A549 (cell line): ENCODE data around the gene KRTAP5-4. TPM values are rescaled to one million over a fixed set of nuclear protein-coding genes. Genes with fewer than 3 reads are reported as not detected.
"Not testable (repeated sequence)": the region's sequence is repeated elsewhere in the genome, so short reads cannot be mapped to it uniquely, and the experiment has no call there.

Experiments used
- ATAC-seq, 2 experiments: fragments of 200-7000 bp in 1 of 2; fragments of >200 bp in 1 of 2; cut with Nextera tagmentation in 1 of 2; cut with Tn5 transposase in 1 of 2; 3 replicates each; pipeline versions ENCODE4 v1.8.0 to v1.9.1; 2018 to 2020; ENCODE audit warnings: mild to moderate bottlenecking in 1 of 2, moderate library complexity in 1 of 2
- CTCF ChIA-PET: fragments of 300-600 bp; sonication (Branson Sonifier 250); formaldehyde crosslinking; extraction: SDS; loops from one replicate; lab custom pipeline; 2021; ENCODE audit warnings: antibody characterized with exemption, inconsistent platforms; lab: Yijun Ruan, JAX
- POLR2A ChIA-PET: fragments of 350-600 bp; formaldehyde crosslinking; extraction: SDS; loops from one replicate; lab custom pipeline; 2021; ENCODE audit warnings: antibody characterized with exemption, inconsistent platforms; lab: Yijun Ruan, JAX
- DNase-seq, 2 experiments: peaks; one replicate each; pipeline versions ENCODE4 v3.0.0 to v3.0.0-alpha.2; 2011 to 2016; ENCODE audit warnings: low read depth in 1 of 2, low spot score in 1 of 2
- FAIRE-seq: peaks from 2 replicates; lab custom pipeline; 2011; peaks lifted over from hg19 to GRCh38; lab: Jason Lieb, UNC
- H3K27ac ChIP-seq, 2 experiments: fragments of >200 bp; sonication (Bioruptor Twin); formaldehyde crosslinking; 3 replicates each; pipeline ENCODE4 v1.5.1; 2016 to 2017
- H3K4me1 ChIP-seq: fragments of >200 bp; sonication (Bioruptor Twin); formaldehyde crosslinking; 3 replicates; pipeline ENCODE4 v1.6.1; 2016
- H3K4me2 ChIP-seq: fragments of >200 bp; sonication (Bioruptor Twin); formaldehyde crosslinking; 3 replicates; pipeline ENCODE4 v1.6.1; 2016
- H3K4me3 ChIP-seq: fragments of >200 bp; sonication (Bioruptor Twin); formaldehyde crosslinking; 3 replicates; pipeline ENCODE4 v1.5.1; 2016
- H3K9me3 ChIP-seq: fragments of >200 bp; sonication (Bioruptor Twin); formaldehyde crosslinking; 3 replicates; pipeline ENCODE4 v1.6.1; 2016
- ATOH8 ChIP-seq: fragments of 250-450 bp; sonication (Bioruptor Pico); IDR thresholded peaks from 2 replicates; pipeline ENCODE4 v1.5.0; 2020; ENCODE audit warnings: low read depth, mild to moderate bottlenecking, moderate library complexity
- BCL3 ChIP-seq: fragments of >200 bp; sonication (Bioruptor Twin); formaldehyde crosslinking; IDR thresholded peaks from 3 replicates; pipeline ENCODE4 v1.6.1; 2016
- CBX8 ChIP-seq: fragments of 200-600 bp; sonication (generic); IDR thresholded peaks from 2 replicates; pipeline ENCODE4 v1.6.1; 2016
- CEBPB ChIP-seq, 2 experiments: fragments of >200 bp in 1 of 2; sonication (Bioruptor Twin) in 1 of 2; formaldehyde crosslinking in 1 of 2; IDR thresholded peaks; 2 replicates each; pipeline ENCODE4 v1.6.1; 2012 to 2016
- E2F6 ChIP-seq: IDR thresholded peaks from 2 replicates; pipeline ENCODE4 v1.6.1; 2012; ENCODE audit warnings: low read depth, borderline replicate concordance
- EHMT2 ChIP-seq: fragments of 200-600 bp; sonication (generic); IDR thresholded peaks from 2 replicates; pipeline ENCODE4 v1.6.1; 2016; ENCODE audit warnings: antibody characterized with exemption, low read depth, mild to moderate bottlenecking, moderate library complexity
- ESRRA ChIP-seq: fragments of 150-350 bp; IDR thresholded peaks from 2 replicates; pipeline ENCODE4 v1.6.1; 2014; ENCODE audit warnings: mild to moderate bottlenecking, low read length, borderline replicate concordance
- FOSB ChIP-seq: fragments of 250-450 bp; sonication (Bioruptor Pico); IDR thresholded peaks from 2 replicates; pipeline ENCODE4 v1.5.0; 2020; ENCODE audit warnings: mild to moderate bottlenecking, moderate library complexity
- FOXS1 ChIP-seq: fragments of 250-450 bp; sonication (Bioruptor Pico); IDR thresholded peaks from 2 replicates; pipeline ENCODE4 v1.5.0; 2020; ENCODE audit warnings: mild to moderate bottlenecking, moderate library complexity
- GATA3 ChIP-seq: IDR thresholded peaks from 2 replicates; pipeline ENCODE4 v1.6.1; 2012; ENCODE audit warnings: borderline replicate concordance
- HDAC2 ChIP-seq: fragments of 200-600 bp; sonication (generic); IDR thresholded peaks from 2 replicates; pipeline ENCODE4 v1.6.1; 2016
- HEYL ChIP-seq: fragments of 250-450 bp; sonication (Bioruptor Pico); IDR thresholded peaks from 2 replicates; pipeline ENCODE4 v1.8.0; 2021; ENCODE audit warnings: mild to moderate bottlenecking, moderate library complexity
- HOXA7 ChIP-seq: fragments of 250-450 bp; sonication (Bioruptor Pico); IDR thresholded peaks from 2 replicates; pipeline ENCODE4 v1.5.0; 2020; ENCODE audit warnings: mild to moderate bottlenecking, moderate library complexity
- JUNB ChIP-seq: fragments of >200 bp; sonication (Bioruptor Twin); formaldehyde crosslinking; IDR thresholded peaks from 2 replicates; pipeline ENCODE4 v1.6.1; 2016
- KDM1A ChIP-seq: fragments of 200-600 bp; sonication (generic); IDR thresholded peaks from 2 replicates; pipeline ENCODE4 v1.6.1; 2016; ENCODE audit warnings: low read depth, mild to moderate bottlenecking
- MAFK ChIP-seq: fragments of 450-650 bp; IDR thresholded peaks from 2 replicates; pipeline ENCODE4 v1.6.1; 2014; ENCODE audit not compliant: partially characterized antibody
- NFE2L2 ChIP-seq: fragments of 150-350 bp; conservative IDR thresholded peaks from 2 replicates; pipeline ENCODE4 v1.6.1; 2014; ENCODE audit warnings: low read length
- NPAS2 ChIP-seq: fragments of 250-450 bp; sonication (Bioruptor Pico); IDR thresholded peaks from 2 replicates; pipeline ENCODE4 v1.8.0; 2022; ENCODE audit warnings: mild to moderate bottlenecking, moderate library complexity, borderline replicate concordance
- NR3C1 ChIP-seq: fragments of >200 bp; sonication (Bioruptor Twin); formaldehyde crosslinking; IDR thresholded peaks from 3 replicates; pipeline ENCODE4 v1.6.1; 2017
- PHF8 ChIP-seq: fragments of 200-600 bp; sonication (generic); IDR thresholded peaks from 2 replicates; pipeline ENCODE4 v1.6.1; 2016; ENCODE audit warnings: low read depth, mild to moderate bottlenecking, antibody characterized with exemption, moderate library complexity, borderline replicate concordance
- RAD21 ChIP-seq, 2 experiments: fragments of >200 bp in 1 of 2; sonication (Bioruptor Twin) in 1 of 2; formaldehyde crosslinking in 1 of 2; IDR thresholded peaks in 1 of 2; conservative IDR thresholded peaks in 1 of 2; 2 replicates in 1 of 2; 3 replicates in 1 of 2; pipeline ENCODE4 v1.6.1; 2012 to 2018; ENCODE audit warnings: inconsistent platforms in 1 of 2
- RARB ChIP-seq: fragments of 250-450 bp; sonication (Bioruptor Pico); IDR thresholded peaks from 2 replicates; pipeline ENCODE4 v1.8.0; 2021; ENCODE audit warnings: mild to moderate bottlenecking, moderate library complexity
- RCOR1 ChIP-seq: fragments of 150-350 bp; IDR thresholded peaks from 2 replicates; pipeline ENCODE4 v1.6.1; 2014; ENCODE audit warnings: antibody characterized with exemption, low read length, low read depth
- RFX5 ChIP-seq: fragments of 450-650 bp; IDR thresholded peaks from 2 replicates; pipeline ENCODE4 v1.7.1; 2014; ENCODE audit warnings: antibody characterized with exemption, mild to moderate bottlenecking, moderate library complexity
- USF2 ChIP-seq: fragments of 450-650 bp; IDR thresholded peaks from 2 replicates; pipeline ENCODE4 v1.6.1; 2014; ENCODE audit warnings: antibody characterized with exemption
- ZSCAN20 ChIP-seq: fragments of 250-450 bp; sonication (Bioruptor Pico); IDR thresholded peaks from 2 replicates; pipeline ENCODE4 v1.8.0; 2022; ENCODE audit warnings: mild to moderate bottlenecking, moderate library complexity
- WGBS: methylation state at CpG from one replicate; pipeline ENCODE4 v1.1.6; 2017; ENCODE audit errors: missing lambda C conversion rate; 5-methylcytosine and 5-hydroxymethylcytosine counted together
- polyA plus RNA-seq, 4 experiments: library from polyadenylated mRNA; depleted of rRNA in 3 of 4; stranded (reverse); fragments of >200 nt; fragmentation: RNase III in 1 of 4; extraction: RNeasy Plus Mini Kit Qiagen cat#74134 plus additional on column Dnase treatment in 1 of 4; gene quantifications; 2 replicates in 3 of 4; 3 replicates in 1 of 4; pipeline ENCODE4 v1.2.3, GENCODE V29; 2011 to 2017
- TF ChIP-seq, protein P1 (sequence below): IDR thresholded peaks from 2 replicates; pipeline ENCODE4 v1.6.1; 2012

KRTAP5-4 gene
- polyA plus RNA-seq, 2 of the 4 experiments (the other 2 are of a cell fraction) = not detected

GRCh38 chr11:1598816-1599215 lies 23.1 kb downstream of the KRTAP5-4 start:
- TF ChIP-seq RARB (CRISPR knock-in tag) (no peak), USF2 (no peak), RFX5 (no peak), JUNB (no peak), FOXS1 (CRISPR knock-in tag) (no peak), ZSCAN20 (CRISPR knock-in tag) (no peak), BCL3 (no peak), RAD21 (conservative IDR thresholded peaks at IDR 0.05 in 1 of 2, IDR thresholded peaks at IDR 0.05 in 1 of 2) (no peak), ESRRA (no peak), FOSB (no peak), NR3C1 (no peak), ATOH8 (CRISPR knock-in tag) (no peak), EHMT2 (no peak), E2F6 (no peak), KDM1A (no peak), CEBPB (IDR thresholded peaks at IDR 0.05) (no peak), NPAS2 (CRISPR knock-in tag) (no peak)
- Histone ChIP-seq H3K9me3 (no peaks in the 10 kb centered on the region), H3K4me1 (no peaks in the 10 kb centered on the region), H3K4me3 (no peak overlapping the region), H3K4me2 (no peak overlapping the region), H3K27ac (no peak overlapping the region)
- WGBS = 14% methylated on average over 6 of the region's 6 CpGs
- no peak for DNase-seq
- no peak for FAIRE-seq
- no peak for ATAC-seq
- ChIA-PET POLR2A (no interaction called here), CTCF (interaction anchor here (1.0 to 5.8 kb wide), 6 partner anchors 9 to 52 kb away, joined by 3 to 48 read pairs (median 4); no protein-coding TSS in a partner anchor)

- CTCF ChIA-PET = interaction anchor here (0.7 to 5.8 kb wide), 9 partner anchors 8 to 94 kb away, joined by 3 to 48 read pairs (median 4); no protein-coding TSS in a partner anchor
- H3K4me3 ChIP-seq, H3K9me3 ChIP-seq, DNase-seq, POLR2A ChIA-PET, ATAC-seq, H3K4me2 ChIP-seq, FAIRE-seq, H3K27ac ChIP-seq, H3K4me1 ChIP-seq: not testable (repeated sequence)
- WGBS = 6% methylated on average over 3 of the region's 3 CpGs
These were observed 23.5 kb downstream of the KRTAP5-4 start for GRCh38 chr11:1598406-1598805.

GRCh38 chr11:1597994-1598380 lies 24.0 kb downstream of the KRTAP5-4 start, which contains the start of gene KRTAP5-2:
Gene KRTAP5-2, minus strand, starts transcription at chr11:1598294. Its CDS starts 44 bp downstream, at chr11:1598250.
- H3K4me3 ChIP-seq = no peak within 1 kb of the TSS
- 29% methylated on average over 1 of the region's 4 CpGs for WGBS
- CTCF ChIA-PET = interaction anchor here (0.7 to 5.8 kb wide), 11 partner anchors 8 to 94 kb away, joined by 3 to 48 read pairs (median 4); no protein-coding TSS in a partner anchor
- no peak within 1 kb of the TSS for H3K27ac ChIP-seq
- no peaks in the 10 kb centered on the region for H3K9me3 ChIP-seq
- ATAC-seq = no peak
- no peaks in the 10 kb centered on the region for H3K4me1 ChIP-seq
- DNase-seq = no peak
- TF ChIP-seq HEYL (CRISPR knock-in tag) = no peak
- TF ChIP-seq HOXA7 (CRISPR knock-in tag) = no peak
- TF ChIP-seq, protein P1, sequence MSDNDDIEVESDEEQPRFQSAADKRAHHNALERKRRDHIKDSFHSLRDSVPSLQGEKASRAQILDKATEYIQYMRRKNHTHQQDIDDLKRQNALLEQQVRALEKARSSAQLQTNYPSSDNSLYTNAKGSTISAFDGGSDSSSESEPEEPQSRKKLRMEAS = no peak
- TF ChIP-seq PHF8 = no peak
- TF ChIP-seq USF2 = no peak
- TF ChIP-seq RCOR1 = no peak
- no peak for TF ChIP-seq MAFK
- TF ChIP-seq GATA3 = no peak
- TF ChIP-seq CBX8 = no peak
- TF ChIP-seq NFE2L2 = no peak
- no peak for TF ChIP-seq HDAC2
- no peak for TF ChIP-seq BCL3
- TF ChIP-seq, all 56 proteins: peak for 0
- H3K4me2 ChIP-seq = no peak within 1 kb of the TSS
- FAIRE-seq = no peak
- POLR2A ChIA-PET = no interaction called here
